Frontal cortex (tissue), 4 donors: ENCODE measurements around the gene MCCC2. TPM values are rescaled to one million over a fixed set of nuclear protein-coding genes. Genes with fewer than 3 reads are reported as not detected.
"Not testable (repeated sequence)": the region's sequence is repeated elsewhere in the genome, so short reads cannot be mapped to it uniquely, and the experiment has no call there.

Experiments used
- DNase-seq, 2 donors: peaks; one replicate each; pipeline ENCODE4 v3.0.0; 2012; ENCODE audit warnings: low spot score in 2 of 2
- FAIRE-seq: peaks from 2 replicates; lab custom pipeline; 2012; peaks lifted over from hg19 to GRCh38; lab: Jason Lieb, UNC
- total RNA-seq: library from RNA; depleted of rRNA; stranded (reverse); fragments of >200 nt; gene quantifications from one replicate; pipeline ENCODE4 v1.2.3, GENCODE V29; 2014
- donor health status: control.
- donor health status: control.
- donor health status: control.

Gene MCCC2
- total RNA-seq, 1 donor from 2014 or later: 12.2 TPM

DNA sequence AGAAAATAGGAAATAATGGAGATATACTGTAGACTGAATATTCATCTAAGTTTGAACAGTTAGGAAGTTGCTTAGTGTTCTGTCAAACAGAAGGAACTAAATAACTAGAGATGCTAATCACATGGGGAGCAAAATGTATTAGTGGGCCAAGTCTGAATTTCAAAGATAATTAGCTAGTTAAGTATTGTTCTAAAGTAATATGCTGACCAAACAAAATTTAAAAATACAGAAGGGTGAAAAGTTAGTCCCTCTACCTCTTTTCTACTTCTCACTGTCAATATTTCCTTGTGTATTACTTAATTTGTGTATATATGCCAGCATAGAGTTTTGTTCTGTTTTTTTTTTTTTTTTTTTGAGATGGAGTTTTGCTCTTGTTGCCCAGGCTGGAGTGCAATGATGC is 4.0 kb downstream of the MCCC2 start:
- no peak for FAIRE-seq
- no peak for DNase-seq

GRCh38 chr5:71596169-71596568 is 9.0 kb downstream of the MCCC2 start:
- DNase-seq (no peak), FAIRE-seq (no peak)

- no peak for FAIRE-seq
Measured at GRCh38 chr5:71597001-71597400, 9.9 kb downstream of the MCCC2 start.

GRCh38 chr5:71600783-71601182 is 13.6 kb downstream of the MCCC2 start:
- FAIRE-seq (no peak), DNase-seq (no peak)

More at GRCh38 chr5:71597001-71597400, 9.9 kb downstream of the MCCC2 start:
- DNase-seq: no peak

DNA sequence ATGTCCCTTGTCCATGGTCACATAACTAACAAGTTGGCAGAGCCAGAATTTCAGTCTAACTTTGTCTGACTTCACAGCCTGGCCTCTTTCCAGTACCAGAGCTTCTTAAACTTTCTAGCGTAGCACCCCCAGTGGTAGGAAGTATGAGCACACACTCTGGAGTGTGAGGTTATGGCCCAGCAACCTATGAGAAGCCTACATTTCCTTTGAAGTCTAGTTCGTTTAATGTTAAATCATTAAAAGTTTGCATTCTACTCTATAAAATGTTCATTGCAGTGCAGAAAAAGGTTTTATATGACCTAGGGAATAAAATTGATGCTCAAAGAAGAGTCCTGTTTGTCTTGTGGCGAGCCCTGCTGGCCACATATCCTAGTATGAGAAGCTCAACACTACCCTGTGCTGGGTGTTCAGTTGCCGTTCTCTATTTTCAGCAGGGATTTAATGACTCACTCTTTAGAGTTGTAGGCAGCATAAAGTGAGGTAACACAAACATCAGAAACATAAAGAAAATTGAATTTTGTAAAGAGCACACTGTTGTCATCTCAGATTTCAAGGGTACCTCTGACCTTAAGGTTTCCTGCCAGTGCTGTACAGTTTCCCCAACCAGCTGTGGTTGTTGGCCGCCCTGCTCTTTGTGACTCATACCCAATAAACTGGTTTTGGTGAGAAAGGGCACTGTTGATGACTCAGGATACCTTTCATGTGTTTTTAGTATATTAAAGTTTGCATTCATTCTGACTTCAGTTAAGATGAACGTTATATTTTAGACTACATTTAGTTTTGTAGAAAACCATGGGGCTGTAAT is 14.3 kb downstream of the MCCC2 start:
- no peak for FAIRE-seq
- peak in 1 of 2 donors; percentile 30 for DNase-seq

DNA sequence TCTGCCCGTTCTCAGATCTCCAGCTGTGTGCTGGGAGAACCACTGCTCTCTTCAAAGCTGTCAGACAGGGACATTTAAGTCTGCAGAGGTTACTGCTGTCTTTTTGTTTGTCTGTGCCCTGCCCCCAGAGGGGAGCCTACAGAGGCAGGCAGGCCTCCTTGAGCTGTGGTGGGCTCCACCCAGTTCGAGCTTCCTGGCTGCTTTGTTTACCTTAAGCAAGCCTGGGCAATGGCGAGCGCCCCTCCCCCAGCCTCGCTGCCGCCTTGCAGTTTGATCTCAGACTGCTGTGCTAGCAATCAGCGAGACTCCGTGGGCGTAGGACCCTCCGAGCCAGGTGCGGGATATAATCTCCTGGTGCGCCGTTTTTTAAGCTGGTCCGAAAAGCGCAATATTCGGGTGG is 22.8 kb downstream of the MCCC2 start:
- not testable (repeated sequence) for FAIRE-seq, DNase-seq

DNA sequence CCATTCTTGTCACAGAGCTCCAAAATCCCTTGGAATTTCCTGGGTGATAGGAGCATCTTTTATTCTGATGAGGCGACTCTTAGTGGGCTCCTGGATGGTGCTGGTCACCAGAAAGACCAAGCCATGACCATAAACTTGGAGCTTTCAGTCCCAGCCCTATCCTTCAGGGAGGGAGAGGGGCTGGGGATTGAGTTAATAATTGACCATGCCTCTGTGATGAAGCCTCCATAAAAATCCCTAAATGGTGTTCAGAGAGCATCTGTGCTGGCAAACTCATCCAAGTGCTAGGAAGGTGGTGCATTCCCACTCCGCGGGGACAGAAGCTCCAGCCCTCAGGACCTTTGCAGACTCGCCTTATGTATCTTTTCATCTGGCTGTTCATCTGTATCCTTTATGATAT is 28.7 kb downstream of the MCCC2 start:
- FAIRE-seq: no peak
- DNase-seq: no peak

- no peak for DNase-seq
- no peak for FAIRE-seq
Measured at GRCh38 chr5:71620630-71621029, 33.5 kb downstream of the MCCC2 start.

DNA sequence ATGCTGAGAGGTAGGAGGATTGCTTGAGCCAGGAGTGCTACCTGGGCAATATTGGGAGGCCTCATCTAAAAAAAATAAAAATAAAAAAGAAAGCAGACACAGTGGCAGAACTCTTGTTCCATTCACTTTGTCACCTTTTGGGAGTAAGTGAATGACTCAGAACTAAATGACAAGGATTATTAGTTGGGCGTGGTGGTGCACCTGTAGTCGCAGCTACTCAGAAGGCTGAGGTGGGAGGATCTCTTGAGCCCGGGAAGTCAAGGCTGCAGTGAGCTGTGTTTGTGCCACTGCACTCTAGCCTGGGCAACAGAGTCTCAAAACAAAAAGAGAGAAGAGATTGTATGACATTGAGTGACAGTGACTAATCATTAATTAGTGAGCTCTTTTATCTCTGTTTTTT is 34.1 kb downstream of the MCCC2 start:
- FAIRE-seq: no peak
- DNase-seq: no peak

- FAIRE-seq: no peak
- DNase-seq: no peak
Measured at GRCh38 chr5:71621741-71622140, 34.6 kb downstream of the MCCC2 start.

DNA sequence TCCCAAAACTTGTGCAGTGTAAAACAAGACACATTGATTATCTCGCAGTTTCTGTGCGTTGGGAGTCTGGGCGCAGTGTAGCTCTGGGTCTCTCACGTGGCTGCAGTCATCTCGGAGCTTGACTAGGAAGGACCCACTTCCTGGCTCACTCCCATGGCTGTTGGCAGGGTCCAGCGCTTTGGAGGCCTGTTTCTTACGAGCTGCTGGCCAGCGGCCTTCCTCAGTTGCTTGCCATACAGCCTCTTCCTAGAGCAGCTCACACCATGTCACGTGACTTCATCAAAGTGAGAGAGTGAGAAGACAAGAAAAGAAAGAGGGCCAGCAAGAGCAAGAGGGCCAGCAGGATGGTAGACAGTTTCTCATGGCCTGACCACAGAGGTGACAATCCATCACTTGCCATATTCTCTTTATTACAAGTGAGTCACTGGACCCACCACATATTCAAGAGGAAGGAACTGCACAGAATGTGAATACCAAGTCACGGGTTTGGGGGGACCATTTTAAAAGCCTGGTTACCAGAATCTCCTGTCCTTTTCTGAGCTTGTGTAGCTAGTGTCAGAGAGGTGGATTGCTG is 36.2 kb downstream of the MCCC2 start:
- no peak for DNase-seq

DNA sequence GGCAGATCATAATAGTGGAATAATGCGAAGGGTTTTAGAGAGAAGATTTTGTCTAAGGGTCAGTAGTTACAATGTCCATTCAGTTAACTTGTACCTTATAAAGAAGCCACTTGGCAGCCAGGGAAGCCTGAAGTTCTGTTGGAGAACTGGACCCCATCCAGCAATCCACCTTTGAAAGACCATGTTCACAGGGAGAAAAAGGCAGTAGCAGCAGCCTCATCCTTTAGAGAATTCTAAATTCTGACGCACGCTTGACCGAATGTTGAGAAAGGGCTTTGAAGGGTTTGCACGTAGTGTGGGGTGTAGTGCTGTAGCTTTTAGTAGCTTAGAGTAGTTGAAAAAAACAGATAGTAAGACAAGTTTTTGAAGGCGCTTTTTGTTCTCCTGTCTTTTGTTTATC is 42.8 kb downstream of the MCCC2 start:
- DNase-seq: no peak
- FAIRE-seq: no peak

More for the DNA sequence above, 36.2 kb downstream of the MCCC2 start:
- FAIRE-seq: no peak

DNA sequence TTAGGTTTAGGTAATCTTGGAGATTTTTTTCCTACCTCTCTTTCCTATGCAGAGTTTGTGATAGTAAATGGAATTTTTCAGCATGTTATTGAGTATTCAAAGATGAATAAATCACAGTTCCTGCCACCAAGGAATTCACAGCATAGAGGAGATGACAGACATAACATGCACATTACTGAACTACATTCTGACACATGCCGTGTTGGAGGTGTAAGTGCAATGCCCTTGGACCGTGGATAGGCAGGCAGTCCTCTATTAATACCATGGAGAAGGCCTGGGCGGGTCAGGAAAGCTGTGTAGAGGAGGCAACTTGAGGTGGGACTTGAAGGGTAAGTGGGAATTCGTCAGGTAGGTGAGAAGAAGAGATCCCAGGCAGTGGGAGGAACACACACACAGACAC is 43.9 kb downstream of the MCCC2 start:
- FAIRE-seq (no peak), DNase-seq (no peak)

DNA sequence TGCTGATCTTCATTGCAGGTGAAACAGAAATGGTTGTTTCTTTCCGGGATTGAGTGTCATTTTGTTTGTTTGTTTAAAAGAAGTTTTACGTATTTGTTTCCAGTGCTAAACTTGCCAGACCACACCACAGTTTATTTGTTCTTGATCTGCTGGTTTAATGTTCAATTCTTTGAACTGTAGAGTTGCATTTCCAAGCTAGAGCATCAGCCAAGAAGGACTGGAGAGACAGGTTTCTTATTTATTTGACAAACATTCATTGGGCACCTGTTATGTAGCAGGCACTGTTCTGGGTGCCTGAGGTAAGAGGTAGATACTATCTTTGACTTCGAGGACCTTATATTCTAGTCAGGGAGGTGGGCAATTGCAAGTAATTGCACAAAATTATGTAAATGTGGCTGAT is 45.0 kb downstream of the MCCC2 start:
- FAIRE-seq (no peak), DNase-seq (no peak)

- FAIRE-seq (no peak), DNase-seq (no peak)
Measured at GRCh38 chr5:71633255-71634155, 46.4 kb downstream of the MCCC2 start.

DNA sequence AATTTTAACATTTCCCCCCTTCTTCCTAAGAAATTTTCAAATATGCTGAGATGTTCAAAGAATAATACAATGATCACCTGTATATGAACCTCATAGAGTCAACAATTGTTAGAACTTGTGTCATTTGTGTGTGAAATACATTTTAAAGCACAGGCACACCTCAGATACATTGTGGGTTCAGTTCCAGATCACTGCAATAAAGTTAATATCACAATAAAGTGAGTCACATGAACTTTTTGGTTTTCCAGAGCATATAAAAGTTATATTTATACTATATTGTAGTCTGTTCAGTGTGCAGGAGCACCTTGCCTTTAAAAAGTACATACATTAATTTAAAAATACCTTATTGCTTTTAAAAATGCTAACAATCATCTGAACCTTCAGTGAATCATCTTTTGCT is 50.0 kb downstream of the MCCC2 start:
- FAIRE-seq: no peak
- DNase-seq: no peak

DNA sequence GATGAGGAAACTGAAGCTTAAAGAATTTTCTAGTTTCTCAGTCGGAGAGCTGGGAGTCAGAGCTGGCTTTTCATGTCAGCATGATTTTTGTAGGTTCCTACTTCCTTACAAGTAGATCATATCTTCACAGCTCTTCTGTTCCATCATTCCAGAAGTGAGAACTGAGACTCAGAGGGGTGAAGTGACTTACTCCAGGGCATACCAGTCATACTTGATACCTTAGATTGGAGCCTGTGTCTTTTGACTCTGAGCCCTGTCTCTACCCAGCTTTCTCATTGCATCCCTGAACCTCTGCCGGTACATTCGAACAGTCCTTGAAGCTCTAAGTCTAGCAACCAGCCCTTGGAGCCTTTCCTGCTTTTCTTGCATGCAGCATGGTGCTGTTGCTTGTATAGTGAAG is 53.3 kb downstream of the MCCC2 start:
- DNase-seq (no peak), FAIRE-seq (no peak)

GRCh38 chr5:71645030-71645429 is 57.9 kb downstream of the MCCC2 start:
- DNase-seq (no peak), FAIRE-seq (no peak)

DNA sequence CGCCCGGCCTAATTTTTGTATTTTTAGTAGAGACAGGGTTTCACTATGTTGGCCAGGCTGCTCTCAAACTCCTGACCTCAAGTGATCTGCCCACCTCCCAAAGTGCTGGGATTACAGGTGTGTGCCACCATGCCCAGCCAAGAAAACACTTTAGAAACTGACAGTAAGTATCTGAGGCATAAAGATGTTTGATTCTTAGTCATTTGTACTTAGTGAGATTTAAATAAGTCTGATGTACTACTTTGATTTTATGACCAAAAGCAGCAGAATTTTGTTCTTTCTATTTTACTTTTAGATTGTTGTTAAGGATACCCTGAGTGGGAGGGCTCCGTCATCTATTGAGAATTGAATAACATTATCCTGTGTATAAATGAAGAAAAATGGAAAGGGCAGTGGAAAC is 63.8 kb downstream of the MCCC2 start:
- not testable (repeated sequence) for DNase-seq, FAIRE-seq

DNA sequence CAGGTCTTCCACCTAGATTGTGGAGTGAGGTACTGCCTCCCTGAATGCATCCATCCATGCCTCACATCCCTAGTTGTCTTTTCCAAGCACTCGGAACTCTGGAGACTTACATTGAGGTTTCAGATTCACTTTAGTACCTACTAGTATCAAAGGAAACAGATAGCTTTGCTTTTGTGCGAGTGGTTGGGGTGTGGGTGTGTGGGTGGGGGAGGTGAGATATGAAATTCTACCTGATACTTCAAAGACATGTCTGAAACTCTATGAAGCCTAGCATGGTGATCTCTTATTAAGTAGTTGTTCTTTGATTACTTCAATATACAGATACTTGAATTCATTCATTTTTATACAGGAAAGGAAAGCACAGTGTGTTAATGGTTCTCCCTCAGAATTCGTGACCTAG is 64.4 kb downstream of the MCCC2 start:
- FAIRE-seq: no peak
- DNase-seq: no peak

GRCh38 chr5:71652349-71652748 is 65.2 kb downstream of the MCCC2 start:
- DNase-seq (no peak), FAIRE-seq (no peak)
